ENCODE data around the gene USPL1.
"Not testable (repeated sequence)": the region's sequence is repeated elsewhere in the genome, so short reads cannot be mapped to it uniquely, and the experiment has no call there.

USPL1 gene

DNA sequence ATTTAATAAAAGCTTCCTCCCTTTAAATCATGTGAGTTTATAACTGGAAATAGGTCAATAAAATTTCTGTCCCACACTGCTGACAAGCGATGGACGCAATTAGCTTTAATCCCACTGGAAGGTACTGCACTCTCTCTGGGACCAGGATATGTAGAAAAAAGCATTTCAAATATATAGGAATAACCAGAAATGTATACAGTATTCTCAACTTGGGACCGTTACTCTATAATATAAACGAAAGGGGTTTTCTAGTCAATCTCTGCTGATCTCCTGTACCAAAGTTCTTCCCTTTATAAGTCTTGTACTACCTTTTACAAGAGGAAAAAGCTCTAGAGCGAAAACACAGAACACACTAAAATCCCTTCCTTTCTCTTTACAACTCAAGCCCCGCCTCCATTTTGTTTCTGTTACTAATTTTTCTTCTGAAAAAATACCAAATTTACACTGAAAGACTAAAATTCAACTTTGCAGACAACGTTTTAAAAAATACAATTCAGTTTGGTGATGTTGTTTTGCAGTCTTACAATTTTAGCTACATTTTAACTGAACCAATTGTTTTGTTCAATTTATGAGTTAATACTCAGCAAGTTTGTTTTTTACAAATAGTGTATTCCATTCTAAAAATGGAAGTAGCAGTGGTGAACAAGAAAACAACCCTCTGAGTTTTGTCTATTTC lies 1.7 kb upstream of the USPL1 start:
- DNase-seq (ENCODE audit: low read depth in 3 of 3): no peak

DNA sequence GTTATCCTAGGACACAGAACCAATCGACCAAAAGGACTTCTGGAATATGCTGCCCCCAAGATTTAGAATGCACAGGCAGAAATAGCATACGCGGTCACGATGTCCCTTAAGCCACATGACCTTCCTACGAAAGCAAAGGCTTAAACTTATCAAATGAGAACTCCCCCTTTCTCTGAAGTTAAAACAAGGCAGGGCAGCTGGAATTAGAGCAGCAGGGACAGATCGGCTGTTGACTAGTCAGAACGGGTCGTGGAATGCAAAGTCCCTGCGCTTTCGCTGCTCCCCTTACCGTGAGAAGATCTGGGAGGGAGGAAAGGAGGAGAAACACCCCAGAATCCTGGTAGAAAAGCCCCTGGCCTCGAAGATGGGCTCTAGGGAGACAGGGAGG lies 799 bp upstream of the USPL1 start:
- peak in 2 of 3 donors; percentile 28 to 31 for DNase-seq (ENCODE audit: low read depth in 3 of 3)

DNA sequence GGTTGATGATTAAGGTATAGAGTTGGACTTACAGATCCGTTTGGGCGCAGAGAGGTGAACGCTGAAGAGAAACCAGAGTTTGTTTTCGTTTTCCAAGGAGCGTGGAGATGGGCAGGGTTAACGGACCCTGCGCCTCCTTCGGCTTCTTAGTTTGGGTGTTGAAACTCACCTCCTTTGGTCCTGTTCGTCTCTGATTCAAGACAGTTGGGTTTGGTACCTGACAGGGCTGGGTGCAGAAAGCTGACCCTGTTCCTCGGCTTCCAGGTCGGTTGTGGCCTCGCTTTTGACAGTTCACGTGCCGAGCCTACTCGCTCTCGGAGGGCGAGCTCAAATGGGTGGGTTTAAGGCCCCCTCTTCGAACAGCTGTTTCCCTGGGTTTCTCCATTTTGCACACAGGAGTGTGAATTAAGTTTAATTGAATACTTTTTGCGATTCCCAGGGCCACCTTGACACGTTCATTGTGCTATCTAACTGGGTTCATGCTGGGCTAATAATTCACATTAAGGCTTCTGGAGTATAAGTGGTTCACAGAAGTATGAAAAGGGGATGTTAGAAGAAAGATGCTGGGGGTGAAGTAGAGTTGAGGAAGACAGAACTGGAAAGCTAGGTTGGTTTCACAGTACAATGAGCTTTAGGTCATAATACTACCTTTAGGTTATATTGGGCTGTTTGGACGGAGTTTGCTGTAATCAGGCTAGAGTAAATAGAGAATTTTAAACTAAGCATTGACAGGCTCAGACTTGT lies 638 bp downstream of the USPL1 start:
- peak in 1 of 3 donors; percentile 19 for DNase-seq (ENCODE audit: low read depth in 3 of 3)

DNA sequence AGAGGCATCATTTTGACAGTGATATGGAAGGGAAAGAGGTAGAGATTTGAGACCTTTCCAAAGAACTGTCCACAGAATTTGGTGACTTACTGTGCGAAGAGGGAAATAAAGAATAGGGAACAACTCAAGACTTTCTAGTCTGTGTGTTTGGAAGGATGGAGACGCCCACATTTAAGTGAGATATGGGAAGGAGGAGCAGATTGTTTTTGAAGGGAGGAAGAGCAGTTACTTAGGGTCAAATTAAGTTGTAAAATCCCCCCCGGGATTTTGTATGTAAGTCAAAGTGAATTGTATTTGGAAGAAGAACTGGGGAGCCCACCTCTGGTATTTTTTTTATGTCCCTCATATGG lies 1.2 kb downstream of the USPL1 start:
- no peak for DNase-seq (ENCODE audit: low read depth in 3 of 3)

DNA sequence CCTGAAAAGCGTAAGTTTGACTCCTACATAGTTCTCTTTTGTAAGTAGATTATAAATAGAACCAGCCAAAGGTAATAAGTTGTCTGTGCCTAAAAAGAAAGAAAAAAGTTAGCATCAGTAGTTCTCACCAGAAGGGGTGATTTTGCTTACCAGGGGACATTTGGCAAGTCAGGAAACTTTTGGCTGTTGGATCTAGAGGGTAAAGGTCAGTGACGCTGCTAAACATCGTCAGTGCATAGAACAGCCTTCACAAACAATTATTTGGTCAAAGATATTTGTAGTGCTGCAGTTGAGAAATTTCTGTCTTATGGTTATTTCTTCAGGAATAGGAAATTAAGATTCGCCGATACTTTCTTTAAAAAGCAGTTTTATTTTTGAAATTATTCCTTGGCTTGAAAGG lies 2.0 kb downstream of the USPL1 start:
- DNase-seq (ENCODE audit: low read depth in 3 of 3): no peak

DNA sequence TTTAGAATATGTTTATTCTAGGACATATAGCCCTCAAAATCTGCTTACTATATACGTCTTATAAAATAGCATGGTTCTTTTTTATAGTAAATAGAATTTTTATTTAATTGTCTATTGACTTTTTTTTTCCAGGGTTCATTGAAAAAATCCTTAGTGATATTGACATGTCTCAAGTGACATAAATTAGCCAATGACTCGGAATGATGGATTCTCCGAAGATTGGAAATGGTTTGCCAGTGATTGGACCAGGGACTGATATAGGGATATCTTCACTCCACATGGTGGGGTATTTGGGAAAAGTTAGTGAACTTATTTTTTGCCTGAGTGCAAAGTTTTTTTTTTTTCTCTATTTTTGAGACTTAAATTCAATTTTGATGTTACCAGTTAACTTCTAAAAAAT lies 3.2 kb downstream of the USPL1 start:
- DNase-seq (ENCODE audit: low read depth in 3 of 3): no peak

DNA sequence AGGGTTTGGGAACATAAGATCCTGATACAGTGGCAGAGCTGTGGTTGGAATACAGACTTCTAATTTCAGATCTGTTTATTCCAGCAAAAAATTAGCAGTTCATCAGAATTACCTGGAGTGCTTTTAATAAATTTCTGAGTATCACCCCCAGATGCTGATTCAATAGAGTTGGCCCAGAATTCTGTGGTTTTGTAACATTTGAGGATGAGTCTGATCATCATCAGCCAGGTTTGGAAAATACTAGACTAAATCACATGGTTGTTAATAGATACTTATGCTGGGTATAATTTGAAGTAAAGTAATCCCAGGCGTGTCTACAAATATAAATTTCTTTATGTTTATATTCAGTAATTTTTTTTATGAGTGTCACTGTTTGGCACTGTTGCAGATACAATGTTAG lies 4.8 kb downstream of the USPL1 start:
- no peak for DNase-seq (ENCODE audit: low read depth in 3 of 3)

DNA sequence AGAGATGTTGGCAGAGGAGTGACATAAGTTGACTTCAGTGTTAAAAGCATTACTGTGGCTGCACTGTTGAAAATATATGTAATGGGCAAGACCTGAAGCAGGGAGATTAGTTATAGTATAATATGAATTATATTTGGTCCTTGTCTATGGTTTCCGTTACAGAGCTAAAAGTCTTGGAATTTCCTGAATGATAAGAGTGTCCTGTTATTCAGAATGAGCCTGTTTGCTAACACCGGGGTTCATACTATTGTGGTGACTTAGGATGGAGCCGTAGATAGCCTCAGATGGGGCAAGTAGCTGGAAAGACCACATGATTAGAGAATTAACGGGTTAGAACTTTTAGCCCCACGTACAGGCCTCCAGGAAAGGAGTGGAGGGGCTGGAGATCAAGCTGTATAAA lies 5.7 kb downstream of the USPL1 start:
- no peak for DNase-seq (ENCODE audit: low read depth in 3 of 3)

DNA sequence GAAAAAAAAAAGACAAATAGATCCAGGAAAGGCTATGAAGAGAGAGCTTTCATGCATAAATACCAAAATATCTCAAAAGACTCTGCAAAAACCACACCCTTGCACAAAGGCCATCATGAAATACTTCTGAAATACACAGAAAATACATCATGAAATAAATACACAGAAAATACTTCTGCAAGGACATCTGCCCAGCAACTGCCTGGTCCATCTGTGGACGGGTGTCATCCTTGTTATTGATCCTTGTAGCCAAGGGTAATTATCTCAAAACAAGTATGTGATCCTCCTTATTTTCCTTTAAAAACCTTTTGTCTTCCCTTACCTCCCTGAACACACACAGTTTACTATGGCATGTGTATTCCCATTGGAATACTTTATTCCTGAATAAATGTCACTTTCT lies 6.9 kb downstream of the USPL1 start:
- no peak for DNase-seq (ENCODE audit: low read depth in 3 of 3)

DNA sequence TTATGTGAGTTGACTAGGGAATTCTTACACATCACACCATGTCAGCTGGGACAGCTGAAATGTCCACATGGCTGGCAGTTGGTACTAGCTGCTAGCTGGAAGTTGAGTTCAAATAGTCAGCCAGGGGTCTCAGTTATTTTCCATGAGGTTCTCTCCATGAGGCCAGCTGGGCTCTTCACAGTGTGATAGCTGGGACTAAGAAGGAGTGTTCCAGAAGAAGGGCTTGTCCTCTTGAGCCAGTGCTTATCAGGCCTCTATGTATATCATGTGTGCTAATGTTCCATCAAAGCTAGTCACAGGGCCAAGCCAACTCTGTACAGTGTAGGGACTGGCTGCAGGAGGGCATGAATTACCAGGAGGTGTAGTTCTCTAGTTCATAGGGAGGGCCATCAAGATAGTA lies 11.8 kb downstream of the USPL1 start:
- DNase-seq (ENCODE audit: low read depth in 3 of 3): no peak

DNA sequence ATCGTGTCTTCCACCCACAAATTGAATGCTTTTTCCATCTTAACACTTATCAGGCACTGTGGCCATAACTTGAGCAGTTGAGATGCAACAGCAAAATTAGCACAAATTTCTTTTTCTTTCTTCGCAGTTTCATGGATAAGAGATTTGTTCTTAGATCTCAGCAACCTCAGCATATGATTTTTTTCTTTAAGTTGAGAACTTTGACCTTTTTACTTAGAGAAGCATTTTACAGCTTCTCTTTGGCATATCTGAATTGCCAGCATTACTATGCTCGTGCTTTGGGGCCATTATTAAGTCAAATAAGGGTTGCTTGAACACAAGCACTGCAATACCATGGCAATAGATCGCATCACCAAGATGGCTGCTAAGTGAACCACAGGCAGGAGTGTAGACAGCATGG lies 16.1 kb downstream of the USPL1 start:
- DNase-seq (ENCODE audit: low read depth in 3 of 3): no peak

DNA sequence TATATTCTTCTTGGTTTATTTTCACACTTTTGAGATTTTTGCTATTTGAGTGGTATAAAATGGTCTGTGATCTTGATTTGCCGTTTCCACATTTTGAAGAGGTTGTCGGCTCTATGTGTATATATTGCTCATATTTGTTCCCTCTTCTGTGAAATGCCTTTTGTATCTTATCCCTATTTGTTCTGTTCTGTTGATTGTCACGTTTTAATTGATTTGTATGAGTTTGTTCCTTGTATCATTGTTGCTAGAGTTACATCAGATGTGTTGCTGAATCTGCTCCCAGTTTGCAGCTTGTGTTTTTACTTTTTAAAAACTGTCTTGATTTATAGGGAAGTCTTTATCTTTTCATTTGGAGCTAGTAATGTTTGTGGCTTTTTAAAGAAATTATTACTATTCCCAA lies 17.1 kb downstream of the USPL1 start:
- DNase-seq (ENCODE audit: low read depth in 3 of 3): no peak

DNA sequence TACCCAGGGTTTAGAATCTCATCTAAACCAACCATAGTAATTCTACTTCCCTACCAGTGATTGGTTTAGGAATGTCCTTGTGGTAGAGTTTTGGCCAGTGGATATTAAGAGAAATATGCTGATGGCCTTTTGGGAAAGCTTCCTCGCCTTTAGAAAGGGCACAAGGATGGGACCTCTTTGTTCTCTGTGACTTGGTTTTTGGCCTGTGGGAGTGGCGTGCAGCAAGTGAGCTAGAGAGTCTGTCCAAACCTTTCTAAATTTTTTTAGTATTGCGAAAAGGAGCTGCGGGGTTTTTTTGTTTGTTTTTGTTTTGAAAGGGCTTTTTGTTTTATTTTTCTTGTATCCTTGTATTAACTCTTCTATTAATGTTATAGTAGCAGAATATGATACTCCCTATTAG lies 20.6 kb downstream of the USPL1 start:
- no peak for DNase-seq (ENCODE audit: low read depth in 3 of 3)

DNA sequence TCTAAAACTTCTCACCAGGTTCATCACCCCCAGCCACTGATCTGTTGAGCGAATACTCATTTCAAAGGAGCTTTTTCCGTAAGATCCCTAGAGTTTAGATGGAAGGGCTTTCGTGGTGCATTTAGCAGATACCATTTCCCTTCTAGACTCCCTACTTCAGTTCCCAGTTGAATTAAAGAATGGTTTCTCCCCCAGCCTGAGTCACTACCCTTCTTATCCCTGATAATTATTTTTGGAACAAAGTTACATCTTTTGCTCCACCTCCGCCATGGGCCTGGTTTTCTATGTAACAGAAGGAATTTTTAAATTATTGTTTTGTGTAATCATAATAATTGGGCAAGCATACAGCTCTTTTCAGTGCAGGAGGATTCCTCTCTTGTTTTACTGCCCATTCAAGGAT lies 22.0 kb downstream of the USPL1 start:
- DNase-seq (ENCODE audit: low read depth in 3 of 3): no peak

DNA sequence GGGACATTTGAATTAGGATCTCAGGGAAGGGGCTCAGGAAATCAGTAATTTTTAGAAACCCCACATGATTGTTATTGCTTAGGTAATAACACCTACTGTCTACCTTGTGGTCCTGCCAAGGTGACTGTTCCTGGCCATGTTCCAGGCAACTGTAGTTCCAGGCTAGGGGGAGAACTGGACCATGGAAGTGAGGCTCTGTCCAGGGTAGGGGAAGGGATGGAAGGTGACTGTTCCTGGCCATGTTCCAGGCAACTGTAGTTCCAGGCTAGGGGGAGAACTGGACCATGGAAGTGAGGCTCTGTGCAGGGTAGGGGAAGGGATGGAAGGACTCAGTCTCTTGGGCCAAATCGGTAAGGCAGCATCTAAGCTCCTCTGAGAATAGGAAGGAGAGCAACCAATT lies 23.5 kb downstream of the USPL1 start:
- not testable (repeated sequence) for DNase-seq (ENCODE audit: low read depth in 3 of 3)

DNA sequence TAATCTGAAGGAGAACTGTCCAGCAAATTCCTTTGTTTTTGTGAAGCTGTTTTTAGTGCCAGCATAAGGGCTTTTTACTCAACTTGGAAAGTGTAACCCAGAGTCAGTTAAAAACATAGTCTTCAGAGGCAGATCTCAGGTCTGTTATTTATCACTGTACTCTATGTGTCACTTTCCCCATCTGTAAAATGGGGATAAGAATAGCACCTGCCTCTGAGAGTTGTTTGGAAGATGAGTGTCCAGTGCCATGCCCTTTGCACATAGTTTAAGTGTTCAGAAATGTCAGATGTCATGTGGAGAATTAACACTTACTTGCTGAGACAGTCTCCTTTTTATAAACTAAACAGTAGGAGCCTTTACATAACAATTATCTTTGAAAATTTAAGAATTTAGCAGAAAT lies 27.9 kb downstream of the USPL1 start:
- DNase-seq (ENCODE audit: low read depth in 3 of 3): no peak

DNA sequence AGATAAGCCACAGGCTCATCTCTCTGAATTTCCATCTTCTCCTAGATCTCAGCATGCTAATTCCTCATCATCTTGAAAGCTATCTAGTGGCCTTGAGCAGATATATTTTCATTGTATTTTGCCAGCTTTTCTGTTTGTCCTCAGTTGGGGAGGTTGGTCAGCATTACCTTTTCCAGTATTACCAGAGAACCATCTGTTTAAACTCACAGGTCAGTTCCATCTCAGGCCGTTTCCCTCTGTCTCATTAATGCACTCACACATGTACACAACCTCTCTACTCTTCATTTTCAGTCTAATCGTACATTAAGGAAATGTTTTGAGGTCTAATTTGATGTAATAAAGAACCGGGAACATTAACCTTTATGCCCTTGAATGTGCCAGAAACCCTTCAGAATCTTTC lies 29.7 kb downstream of the USPL1 start:
- DNase-seq (ENCODE audit: low read depth in 3 of 3): no peak

DNA sequence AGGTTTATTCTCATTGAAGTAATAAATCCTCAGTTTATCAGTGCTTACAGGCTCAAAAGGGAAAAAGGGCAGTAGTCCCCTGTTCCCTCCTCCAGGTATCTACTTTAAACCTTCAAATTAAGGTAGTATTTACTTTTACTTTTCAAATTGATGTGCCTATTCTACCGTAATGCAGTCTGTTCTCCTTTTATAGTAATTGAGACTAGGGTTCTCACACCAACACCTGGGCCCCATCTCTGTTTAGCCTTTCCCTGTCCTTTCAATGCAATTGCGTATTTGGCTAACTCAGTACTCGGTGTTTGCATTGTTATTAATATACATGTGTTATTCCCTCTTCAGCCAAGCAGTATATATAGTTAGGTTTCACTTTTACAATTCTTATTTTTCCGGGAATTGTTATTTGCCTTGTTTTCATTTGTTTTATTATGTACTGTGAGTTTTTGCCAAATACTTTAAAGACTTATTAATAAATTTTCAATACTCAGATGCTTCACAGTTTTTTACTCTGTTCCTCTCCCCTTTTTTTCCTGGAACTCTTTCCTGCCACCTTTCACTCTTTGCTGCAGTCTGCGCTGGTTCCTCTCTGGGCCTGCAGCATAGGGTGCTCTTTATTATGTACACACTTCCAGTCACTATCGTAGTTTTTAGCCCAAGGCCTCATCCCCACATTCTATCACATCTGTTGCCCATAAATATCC lies 30.3 kb downstream of the USPL1 start:
- DNase-seq (ENCODE audit: low read depth in 3 of 3): no peak

DNA sequence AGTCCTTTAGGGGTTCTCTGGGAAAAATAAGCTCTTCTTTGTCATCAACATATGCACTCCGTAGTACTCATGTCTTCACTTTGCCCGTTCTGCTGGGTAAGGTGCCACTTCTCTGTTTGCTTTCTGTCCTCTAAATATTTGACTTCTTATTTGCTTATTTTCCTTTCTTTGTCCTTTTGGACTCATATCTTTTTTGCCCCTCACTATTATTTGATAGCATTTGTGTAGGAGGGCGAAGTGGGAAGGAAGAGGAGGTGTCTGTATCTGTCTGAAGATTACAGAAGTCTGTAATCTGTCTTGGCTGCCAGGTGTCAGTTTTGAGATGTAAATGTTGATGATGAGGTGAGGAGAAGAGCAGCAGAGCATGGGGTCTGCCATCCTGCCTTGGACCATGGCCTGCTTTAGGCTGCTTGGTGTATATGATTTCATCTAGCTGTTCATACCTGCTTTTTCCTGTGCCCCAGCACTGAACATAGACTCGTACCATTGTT lies 30.8 kb downstream of the USPL1 start:
- DNase-seq (ENCODE audit: low read depth in 3 of 3): no peak

DNA sequence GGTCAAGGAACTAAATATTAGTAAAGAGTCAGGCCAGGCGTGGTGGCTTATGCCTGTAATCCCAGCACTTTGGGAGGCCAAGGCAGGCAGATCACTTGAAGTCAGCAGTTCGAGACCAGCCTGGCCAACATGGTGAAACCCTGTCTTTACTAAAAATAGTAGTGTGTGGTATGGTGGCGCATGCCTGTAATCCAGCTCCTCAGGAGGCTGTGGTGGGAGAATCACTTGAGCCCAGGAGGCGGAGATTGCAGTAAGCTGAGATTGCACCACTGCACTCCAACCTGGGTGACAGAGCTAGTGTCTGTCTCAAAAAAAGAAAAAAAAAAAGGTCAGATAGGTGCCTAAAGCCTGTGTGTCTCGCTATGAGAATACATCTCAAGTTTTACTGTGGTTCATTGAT lies 33.9 kb downstream of the USPL1 start:
- not testable (repeated sequence) for DNase-seq (ENCODE audit: low read depth in 3 of 3)

DNA sequence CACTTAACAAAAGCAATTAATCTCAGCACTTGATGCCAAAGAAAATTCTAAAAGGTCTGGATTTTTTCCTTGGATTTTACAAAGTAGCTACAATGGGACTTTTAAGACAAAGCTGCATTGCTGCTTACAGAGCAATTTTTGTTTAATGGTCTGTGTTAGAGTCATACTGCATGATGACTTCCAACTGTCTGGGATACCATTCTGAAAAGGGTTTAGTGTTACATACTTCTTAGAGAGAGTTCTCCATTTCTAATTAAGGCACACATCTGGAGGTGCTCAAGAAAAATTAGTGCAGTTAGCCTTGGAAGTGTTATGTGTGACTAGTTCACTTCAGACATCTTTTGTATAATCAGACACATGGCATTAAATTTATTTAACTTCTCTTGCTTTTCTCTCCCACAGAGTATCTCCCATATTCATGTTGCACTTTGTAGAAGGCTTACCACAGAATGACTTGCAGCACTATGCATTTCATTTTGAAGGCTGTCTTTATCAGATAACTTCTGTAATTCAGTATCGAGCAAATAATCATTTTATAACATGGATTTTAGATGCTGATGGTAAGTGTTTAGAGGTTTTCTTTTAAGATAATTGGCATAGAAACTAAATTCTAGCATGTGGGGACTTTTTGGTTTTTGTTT lies 35.1 kb downstream of the USPL1 start:
- no peak for DNase-seq (ENCODE audit: low read depth in 3 of 3)

DNA sequence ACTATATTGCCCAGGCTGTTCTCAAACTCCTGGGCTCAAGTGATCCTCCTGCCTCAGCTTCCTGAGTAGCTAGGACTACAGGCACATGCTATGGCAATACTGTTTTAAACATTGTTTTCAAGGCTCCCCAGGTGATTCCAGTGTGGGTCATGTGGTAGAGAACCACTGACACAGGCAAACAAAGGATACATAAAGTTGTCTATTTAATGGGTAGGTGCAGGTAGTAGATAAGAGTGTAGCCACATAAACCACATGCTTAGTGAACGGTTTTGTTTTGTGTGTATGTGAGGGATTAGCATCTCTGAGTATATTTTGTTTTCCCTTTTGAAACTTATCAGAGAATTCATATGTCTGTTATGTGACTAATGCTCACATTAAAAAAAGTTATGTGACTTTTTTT lies 36.7 kb downstream of the USPL1 start:
- no peak for DNase-seq (ENCODE audit: low read depth in 3 of 3)

DNA sequence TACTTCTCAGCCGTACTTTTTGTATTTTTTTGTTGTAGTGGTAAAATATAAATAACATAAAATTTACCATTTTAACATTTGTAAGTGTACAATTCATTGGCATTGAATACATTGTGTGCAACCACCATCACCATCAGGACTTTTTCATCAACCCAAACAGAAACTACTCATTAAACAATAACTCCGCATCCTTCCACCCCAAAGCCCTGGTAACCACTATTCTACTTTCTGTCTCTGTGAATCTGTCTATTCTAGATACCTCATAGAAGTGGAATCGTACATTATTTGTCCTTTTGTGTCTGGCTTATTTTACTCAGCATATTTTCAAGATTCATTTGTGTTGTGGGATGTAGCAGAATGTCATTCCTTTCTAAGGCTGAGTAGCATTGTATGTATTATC lies 38.5 kb downstream of the USPL1 start:
- no peak for DNase-seq (ENCODE audit: low read depth in 3 of 3)

Measured in stimulated activated CD4-positive, alpha-beta T cell treated with anti-CD3 and anti-CD28 coated beads, TNF-alpha, amount 100 ng/mL, for 48 hours (primary cell).